DOHH2 (cell line): Measurements from ENCODE around the gene SAP30L.

ENCODE experiments used
- H3F3A ChIP-seq: fragments of 200-600 bp; sonication (generic), shearing (Covaris generic); 2 replicates; pipeline ENCODE4 v1.6.0; 2016; ENCODE audit warnings: antibody characterized with exemption, mild to moderate bottlenecking; ENCODE audit not compliant: control insufficient read depth, insufficient read depth
- H3K27ac ChIP-seq: fragments of 200-600 bp; sonication (generic); 2 replicates; pipeline ENCODE4 v1.5.1; 2014; ENCODE audit warnings: low read depth, mild to moderate bottlenecking, low read length, moderate library complexity
- H3K27me3 ChIP-seq: fragments of 200-600 bp; sonication (generic); 2 replicates; pipeline ENCODE4 v1.6.1; 2014; ENCODE audit warnings: mild to moderate bottlenecking, low read length, mixed read lengths; ENCODE audit not compliant: control insufficient read depth
- H3K36me3 ChIP-seq: fragments of 200-600 bp; sonication (generic); 2 replicates; pipeline ENCODE4 v1.6.1; 2014; ENCODE audit warnings: mild to moderate bottlenecking, low read length, moderate library complexity, mixed read lengths; ENCODE audit not compliant: control insufficient read depth
- H3K4me1 ChIP-seq: fragments of 200-600 bp; sonication (generic); 2 replicates; pipeline ENCODE4 v1.6.1; 2014; ENCODE audit warnings: mild to moderate bottlenecking, low read length, mixed read lengths; ENCODE audit not compliant: control insufficient read depth
- H3K4me2 ChIP-seq: fragments of 200-600 bp; sonication (generic); 2 replicates; pipeline ENCODE4 v1.6.0; 2014; ENCODE audit warnings: mild to moderate bottlenecking, low read length, moderate library complexity
- H3K4me3 ChIP-seq: fragments of 200-600 bp; sonication (generic); 2 replicates; pipeline ENCODE4 v1.5.1; 2014; ENCODE audit warnings: mild to moderate bottlenecking, low read length, mixed read lengths
- H3K79me2 ChIP-seq: fragments of 200-600 bp; sonication (generic); 2 replicates; pipeline ENCODE4 v1.6.1; 2014; ENCODE audit warnings: mild to moderate bottlenecking, low read length, mixed read lengths; ENCODE audit not compliant: control insufficient read depth
- H3K9me2 ChIP-seq: fragments of 200-600 bp; sonication (generic); replicated peaks from 2 replicates; pipeline ENCODE4 v1.6.1; 2014; ENCODE audit warnings: mild to moderate bottlenecking, low read length, mixed read lengths; ENCODE audit not compliant: control insufficient read depth
- H3K9me3 ChIP-seq: fragments of 200-600 bp; sonication (generic); 2 replicates; pipeline ENCODE4 v1.6.1; 2014; ENCODE audit warnings: antibody characterized with exemption, low read length, mixed read lengths; ENCODE audit not compliant: control insufficient read depth, insufficient read depth
- H4K20me1 ChIP-seq: fragments of 200-600 bp; sonication (generic); 2 replicates; pipeline ENCODE4 v1.6.0; 2014; ENCODE audit warnings: low read depth, mild to moderate bottlenecking, antibody characterized with exemption, low read length, moderate library complexity; ENCODE audit not compliant: control insufficient read depth, insufficient read depth
- CTCF ChIP-seq: fragments of 200-600 bp; sonication (generic); IDR thresholded peaks from one replicate; pipeline ENCODE4 v1.5.1; 2014; ENCODE audit warnings: antibody characterized with exemption, mild to moderate bottlenecking, low read depth, low read length; ENCODE audit not compliant: poor library complexity, severe bottlenecking
- EZH2phosphoT487 ChIP-seq: fragments of 200-600 bp; sonication (generic); IDR thresholded peaks from 2 replicates; pipeline ENCODE4 v1.6.1; 2017; ENCODE audit warnings: borderline replicate concordance, mild to moderate bottlenecking, antibody characterized with exemption, low read length, moderate library complexity, mixed read lengths

The SAP30L gene

GRCh38 chr5:154478224-154478565 is 32.4 kb downstream of the SAP30L start, which contains the start of gene HAND1:
Gene HAND1 (minus strand): TSS chr5:154478227. CDS start chr5:154478008, 219 bp downstream.
- TF ChIP-seq CTCF (no peak), EZH2phosphoT487 (no peak)
- H3K27ac ChIP-seq, result no peak within 1 kb of the TSS
- H3K27me3 ChIP-seq, result peaks cover 44% of the 10 kb centered on the region
- no peak within 1 kb of the TSS for H3K4me3 ChIP-seq
- no peak within 1 kb of the TSS for H3K4me2 ChIP-seq
- no peaks in the 10 kb centered on the region for H3K9me3 ChIP-seq
- no peaks in the 10 kb centered on the region for H4K20me1 ChIP-seq
- H3F3A ChIP-seq, result no peaks in the 10 kb centered on the region
- H3K79me2 ChIP-seq, result no peaks in the 10 kb centered on the region
- no peaks in the 10 kb centered on the region for H3K36me3 ChIP-seq
- H3K4me1 ChIP-seq, result no peaks in the 10 kb centered on the region
- H3K9me2 ChIP-seq, result no peaks in the 10 kb centered on the region

GRCh38 chr5:154478752-154479159 is 33.0 kb downstream of the SAP30L start:
- no peaks in the 10 kb centered on the region for H3F3A ChIP-seq
- H3K4me2 ChIP-seq, result no peak overlapping the region
- TF ChIP-seq EZH2phosphoT487, result no peak
- no peak for TF ChIP-seq CTCF
- no peak overlapping the region for H3K4me3 ChIP-seq
- H3K79me2 ChIP-seq, result no peaks in the 10 kb centered on the region
- H3K27me3 ChIP-seq, result peaks cover 46% of the 10 kb centered on the region
- no peaks in the 10 kb centered on the region for H3K9me3 ChIP-seq
- H3K9me2 ChIP-seq, result no peaks in the 10 kb centered on the region
- H3K4me1 ChIP-seq, result no peaks in the 10 kb centered on the region
- no peaks in the 10 kb centered on the region for H3K36me3 ChIP-seq
- H3K27ac ChIP-seq, result no peak overlapping the region
- no peaks in the 10 kb centered on the region for H4K20me1 ChIP-seq

- Histone ChIP-seq H3K27me3 (peaks cover 51% of the 10 kb centered on the region), H3F3A (no peaks in the 10 kb centered on the region), H3K36me3 (no peaks in the 10 kb centered on the region), H3K4me3 (no peak overlapping the region), H3K4me2 (no peak overlapping the region), H3K9me3 (no peaks in the 10 kb centered on the region), H3K9me2 (no peaks in the 10 kb centered on the region), H3K27ac (no peak overlapping the region), H4K20me1 (no peaks in the 10 kb centered on the region), H3K4me1 (no peaks in the 10 kb centered on the region), H3K79me2 (no peaks in the 10 kb centered on the region)
- no peak for TF ChIP-seq CTCF
- no peak for TF ChIP-seq EZH2phosphoT487
These were observed 33.6 kb downstream of the SAP30L start for GRCh38 chr5:154479160-154479943.
